Measurements from ENCODE around the gene TBC1D14. TPM values are rescaled to one million over a fixed set of nuclear protein-coding genes. Genes with fewer than 3 reads are reported as not detected.

Gene TBC1D14
- polyA plus RNA-seq, 2 donors, result 13.4 to 23.2 TPM

DNA sequence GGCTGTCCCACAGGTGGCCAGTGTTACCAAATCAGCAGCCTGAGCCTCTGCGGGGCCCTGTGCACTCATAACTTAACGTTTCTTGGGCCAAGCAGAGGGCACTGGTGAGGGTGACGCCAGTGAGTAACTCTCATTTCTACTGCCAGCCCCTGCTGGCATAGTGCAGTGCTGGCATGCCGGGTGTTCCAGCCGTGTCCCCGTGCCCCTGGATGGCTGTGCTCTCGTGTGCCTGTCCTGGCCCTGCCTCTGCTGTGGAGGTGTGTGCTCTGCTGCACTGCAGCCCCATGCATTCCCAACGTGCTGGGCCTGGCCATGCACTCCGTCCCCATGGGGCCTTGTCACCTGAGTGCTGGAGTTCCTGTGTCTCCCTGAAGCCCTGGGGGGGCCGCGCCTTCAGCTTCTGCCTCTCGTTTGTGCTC lies 14.7 kb downstream of the TBC1D14 start:
- peaks cover 0 to 3% of the 10 kb centered on the region in 2 donors for H3K4me1 ChIP-seq (ENCODE audit: control insufficient read depth in 2 of 2, insufficient read depth in 2 of 2, low read length in 1 of 2)

GRCh38 chr4:6925357-6925836 lies 15.8 kb downstream of the TBC1D14 start:
- Histone ChIP-seq H3K4me3 (ENCODE audit: low read depth in 1 of 2, low read length in 2 of 2) (no peak overlapping the region), H3K27me3 (ENCODE audit: control insufficient read depth in 1 of 2, insufficient read depth in 2 of 2, low read length in 2 of 2) (no peaks in the 10 kb centered on the region), H3K4me1 (ENCODE audit: control insufficient read depth in 2 of 2, insufficient read depth in 2 of 2, low read length in 1 of 2) (peaks cover 0 to 3% of the 10 kb centered on the region in 2 donors), H3K36me3 (ENCODE audit: control insufficient read depth in 2 of 2, insufficient read depth in 2 of 2, low read length in 1 of 2) (peaks cover 0 to 28% of the 10 kb centered on the region in 2 donors), H3K9me3 (ENCODE audit: control insufficient read depth in 2 of 2, insufficient read depth in 1 of 2, low read depth in 1 of 2, low read length in 1 of 2) (no peaks in the 10 kb centered on the region), H3K27ac (ENCODE audit: low read depth in 2 of 2, low read length in 1 of 2) (no peak overlapping the region)
- WGBS, 2 donors, result 81 to 83% methylated on average over 14 of the region's 14 CpGs

More for the DNA sequence above, 14.7 kb downstream of the TBC1D14 start:
- H3K9me3 ChIP-seq (ENCODE audit: control insufficient read depth in 2 of 2, insufficient read depth in 1 of 2, low read depth in 1 of 2, low read length in 1 of 2), result no peaks in the 10 kb centered on the region
- no peak overlapping the region for H3K4me3 ChIP-seq (ENCODE audit: low read depth in 1 of 2, low read length in 2 of 2)
- H3K27ac ChIP-seq (ENCODE audit: low read depth in 2 of 2, low read length in 1 of 2), result no peak overlapping the region
- WGBS, 2 donors, result 90 to 91% methylated on average over 12 of the region's 12 CpGs
- H3K36me3 ChIP-seq (ENCODE audit: control insufficient read depth in 2 of 2, insufficient read depth in 2 of 2, low read length in 1 of 2), result peaks cover 0 to 27% of the 10 kb centered on the region in 2 donors
- no peaks in the 10 kb centered on the region for H3K27me3 ChIP-seq (ENCODE audit: control insufficient read depth in 1 of 2, insufficient read depth in 2 of 2, low read length in 2 of 2)

DNA sequence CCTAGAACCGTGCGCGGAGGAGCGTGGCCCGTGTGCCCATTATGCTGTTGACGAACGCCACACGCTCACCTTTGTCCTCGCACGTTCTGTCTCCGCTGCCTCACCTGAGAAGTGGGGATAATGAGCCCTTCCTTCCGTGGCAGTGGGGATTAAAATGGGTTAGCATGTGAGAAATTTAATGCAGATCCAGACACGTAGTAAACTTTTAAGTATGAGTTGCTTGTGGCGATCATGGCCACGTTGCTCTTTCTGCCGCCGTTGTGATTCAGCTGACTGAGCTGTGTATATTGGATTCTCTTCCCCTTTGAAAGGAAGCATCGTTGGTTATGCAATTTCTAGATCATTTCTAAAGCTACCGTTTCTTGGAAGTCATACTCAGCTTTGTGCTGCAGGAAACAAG lies 16.5 kb downstream of the TBC1D14 start:
- no peaks in the 10 kb centered on the region for H3K9me3 ChIP-seq (ENCODE audit: control insufficient read depth in 2 of 2, insufficient read depth in 1 of 2, low read depth in 1 of 2, low read length in 1 of 2)
- H3K4me3 ChIP-seq (ENCODE audit: low read depth in 1 of 2, low read length in 2 of 2), result no peak overlapping the region
- H3K27ac ChIP-seq (ENCODE audit: low read depth in 2 of 2, low read length in 1 of 2), result peak overlapping the region in 1 of 2 donors; percentile 42
- H3K27me3 ChIP-seq (ENCODE audit: control insufficient read depth in 1 of 2, insufficient read depth in 2 of 2, low read length in 2 of 2), result no peaks in the 10 kb centered on the region
- H3K4me1 ChIP-seq (ENCODE audit: control insufficient read depth in 2 of 2, insufficient read depth in 2 of 2, low read length in 1 of 2), result peaks cover 0 to 3% of the 10 kb centered on the region in 2 donors
- peaks cover 0 to 28% of the 10 kb centered on the region in 2 donors for H3K36me3 ChIP-seq (ENCODE audit: control insufficient read depth in 2 of 2, insufficient read depth in 2 of 2, low read length in 1 of 2)
- WGBS, 2 donors, result 86% methylated on average over 19 of the region's 19 CpGs

DNA sequence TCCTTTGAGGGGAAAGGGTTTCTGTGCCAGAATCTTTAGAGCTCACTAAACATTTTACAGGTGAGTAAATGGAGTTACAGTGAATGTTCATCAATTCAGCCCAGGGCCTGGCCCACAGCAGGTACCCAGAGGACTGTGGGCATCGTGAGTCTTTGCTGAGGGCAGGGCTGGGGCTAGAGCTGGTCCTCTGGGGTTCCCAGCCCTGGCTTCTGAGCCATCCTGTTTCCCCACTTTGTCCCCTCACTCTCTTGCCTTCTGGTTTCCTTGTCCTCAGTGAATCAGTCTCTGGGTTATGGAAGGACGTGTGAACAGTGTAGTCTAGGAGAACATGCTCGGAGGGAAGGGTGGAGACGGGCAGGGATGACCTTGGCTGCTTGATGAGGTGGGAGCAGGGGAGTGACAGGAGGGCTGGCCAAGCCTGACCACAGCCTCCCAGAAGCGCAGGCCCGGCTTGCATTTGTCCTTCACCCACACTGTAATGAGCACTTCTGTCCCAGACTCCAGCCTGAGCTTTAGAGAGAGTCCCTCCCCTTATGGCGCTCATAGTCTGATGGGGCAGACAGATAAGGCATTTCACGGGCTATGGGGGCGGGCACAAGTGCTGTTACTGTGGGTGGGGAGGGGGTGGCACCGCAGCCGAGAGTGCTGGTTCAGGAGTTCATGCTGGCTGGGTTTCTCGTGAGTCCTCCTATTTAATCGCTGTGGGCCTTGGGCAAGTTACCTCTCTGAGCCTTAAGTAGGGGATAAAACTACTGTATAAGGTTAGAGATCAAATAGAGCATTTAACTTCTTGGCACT lies 17.3 kb downstream of the TBC1D14 start:
- Histone ChIP-seq H3K36me3 (ENCODE audit: control insufficient read depth in 2 of 2, insufficient read depth in 2 of 2, low read length in 1 of 2) (peaks cover 0 to 28% of the 10 kb centered on the region in 2 donors), H3K27me3 (ENCODE audit: control insufficient read depth in 1 of 2, insufficient read depth in 2 of 2, low read length in 2 of 2) (no peaks in the 10 kb centered on the region), H3K27ac (ENCODE audit: low read depth in 2 of 2, low read length in 1 of 2) (no peak overlapping the region), H3K4me3 (ENCODE audit: low read depth in 1 of 2, low read length in 2 of 2) (no peak overlapping the region), H3K9me3 (ENCODE audit: control insufficient read depth in 2 of 2, insufficient read depth in 1 of 2, low read depth in 1 of 2, low read length in 1 of 2) (no peaks in the 10 kb centered on the region), H3K4me1 (ENCODE audit: control insufficient read depth in 2 of 2, insufficient read depth in 2 of 2, low read length in 1 of 2) (peaks cover 0 to 3% of the 10 kb centered on the region in 2 donors)
- 56 to 67% methylated on average over 13 of the region's 13 CpGs for WGBS, 2 donors

DNA sequence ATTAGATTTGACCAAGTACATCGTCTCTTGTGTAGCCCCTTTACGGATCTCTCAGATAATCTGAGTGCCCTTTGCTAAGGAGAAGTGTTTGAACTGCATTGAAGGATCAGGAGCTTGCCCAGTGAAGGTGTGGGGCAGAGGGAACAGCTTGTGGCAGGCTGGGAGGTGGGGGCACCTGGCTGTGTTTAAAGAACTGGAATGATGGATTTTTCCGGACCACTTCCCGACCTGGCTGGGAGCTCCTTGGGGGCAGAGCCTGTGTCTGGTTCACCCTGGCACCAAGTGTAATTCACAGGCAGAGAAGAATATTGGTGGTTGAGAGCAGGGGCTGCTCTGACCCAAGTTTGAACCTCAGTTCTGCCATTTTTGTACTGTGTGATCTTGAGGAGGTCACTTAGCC lies 18.5 kb downstream of the TBC1D14 start:
- H3K27ac ChIP-seq (ENCODE audit: low read depth in 2 of 2, low read length in 1 of 2), result no peak overlapping the region

DNA sequence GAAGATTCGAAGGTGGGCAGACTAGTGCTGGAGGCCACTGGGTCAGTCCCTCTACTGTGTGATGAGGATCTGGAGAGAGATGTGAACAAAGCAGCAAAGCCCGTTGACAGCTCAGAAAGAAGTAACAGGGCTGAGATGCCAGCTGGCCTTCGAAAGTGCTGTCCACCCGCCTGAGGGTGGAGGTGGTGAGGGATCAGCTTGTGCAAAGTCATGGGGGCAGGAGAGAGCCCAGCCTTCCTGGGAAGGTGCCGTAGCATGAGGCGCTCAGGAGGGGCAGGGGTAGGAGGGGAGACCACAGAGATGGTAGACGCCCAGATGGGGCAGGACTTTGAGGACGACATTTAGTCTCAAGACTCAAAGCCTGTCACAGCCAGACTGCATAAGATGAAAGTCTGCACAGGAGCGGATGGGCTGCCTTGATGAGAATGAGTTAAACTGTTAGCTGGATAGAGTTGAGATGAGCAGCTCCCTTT lies 19.7 kb downstream of the TBC1D14 start:
- WGBS, 2 donors, result 73 to 80% methylated on average over 9 of the region's 9 CpGs
- Histone ChIP-seq H3K4me3 (ENCODE audit: low read depth in 1 of 2, low read length in 2 of 2) (no peak overlapping the region), H3K4me1 (ENCODE audit: control insufficient read depth in 2 of 2, insufficient read depth in 2 of 2, low read length in 1 of 2) (peaks cover 0 to 6% of the 10 kb centered on the region in 2 donors), H3K9me3 (ENCODE audit: control insufficient read depth in 2 of 2, insufficient read depth in 1 of 2, low read depth in 1 of 2, low read length in 1 of 2) (peaks cover 0 to 2% of the 10 kb centered on the region in 2 donors), H3K36me3 (ENCODE audit: control insufficient read depth in 2 of 2, insufficient read depth in 2 of 2, low read length in 1 of 2) (peaks cover 0 to 19% of the 10 kb centered on the region in 2 donors), H3K27ac (ENCODE audit: low read depth in 2 of 2, low read length in 1 of 2) (no peak overlapping the region), H3K27me3 (ENCODE audit: control insufficient read depth in 1 of 2, insufficient read depth in 2 of 2, low read length in 2 of 2) (no peaks in the 10 kb centered on the region)

More for the DNA sequence above, 18.5 kb downstream of the TBC1D14 start:
- WGBS, 2 donors, result 87 to 89% methylated on average over 4 of the region's 4 CpGs
- Histone ChIP-seq H3K36me3 (ENCODE audit: control insufficient read depth in 2 of 2, insufficient read depth in 2 of 2, low read length in 1 of 2) (peaks cover 0 to 28% of the 10 kb centered on the region in 2 donors), H3K27me3 (ENCODE audit: control insufficient read depth in 1 of 2, insufficient read depth in 2 of 2, low read length in 2 of 2) (no peaks in the 10 kb centered on the region), H3K4me3 (ENCODE audit: low read depth in 1 of 2, low read length in 2 of 2) (no peak overlapping the region), H3K9me3 (ENCODE audit: control insufficient read depth in 2 of 2, insufficient read depth in 1 of 2, low read depth in 1 of 2, low read length in 1 of 2) (peaks cover 0 to 2% of the 10 kb centered on the region in 2 donors), H3K4me1 (ENCODE audit: control insufficient read depth in 2 of 2, insufficient read depth in 2 of 2, low read length in 1 of 2) (peaks cover 0 to 6% of the 10 kb centered on the region in 2 donors)

GRCh38 chr4:6929812-6930464 lies 20.3 kb downstream of the TBC1D14 start:
- H3K27me3 ChIP-seq (ENCODE audit: control insufficient read depth in 1 of 2, insufficient read depth in 2 of 2, low read length in 2 of 2), result no peaks in the 10 kb centered on the region
- H3K4me3 ChIP-seq (ENCODE audit: low read depth in 1 of 2, low read length in 2 of 2), result no peak overlapping the region
- no peak overlapping the region for H3K27ac ChIP-seq (ENCODE audit: low read depth in 2 of 2, low read length in 1 of 2)
- peaks cover 0 to 2% of the 10 kb centered on the region in 2 donors for H3K9me3 ChIP-seq (ENCODE audit: control insufficient read depth in 2 of 2, insufficient read depth in 1 of 2, low read depth in 1 of 2, low read length in 1 of 2)
- peaks cover 0 to 6% of the 10 kb centered on the region in 2 donors for H3K4me1 ChIP-seq (ENCODE audit: control insufficient read depth in 2 of 2, insufficient read depth in 2 of 2, low read length in 1 of 2)
- WGBS, 2 donors, result 74 to 77% methylated on average over 15 of the region's 15 CpGs
- H3K36me3 ChIP-seq (ENCODE audit: control insufficient read depth in 2 of 2, insufficient read depth in 2 of 2, low read length in 1 of 2), result peaks cover 0 to 14% of the 10 kb centered on the region in 2 donors

DNA sequence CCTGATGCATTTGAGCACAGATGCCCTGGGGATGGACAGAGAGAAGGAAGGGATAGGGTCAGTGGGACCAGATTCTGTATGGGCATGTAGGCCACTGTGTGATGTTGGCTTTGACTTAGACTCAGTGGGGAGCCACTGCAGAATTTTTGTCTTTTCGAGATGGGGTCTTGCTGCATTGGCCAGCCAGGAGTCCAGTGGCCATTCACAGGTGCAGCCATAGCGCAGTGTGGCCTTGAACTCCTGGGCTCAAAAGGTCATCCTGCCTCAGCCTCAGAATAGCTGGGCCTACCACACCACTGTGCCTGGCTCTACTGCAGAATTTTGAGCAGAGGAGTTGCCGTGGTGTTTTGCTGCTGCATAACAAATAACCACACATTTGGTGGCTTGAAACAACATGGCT lies 22.8 kb downstream of the TBC1D14 start:
- Histone ChIP-seq H3K4me3 (ENCODE audit: low read depth in 1 of 2, low read length in 2 of 2) (no peak overlapping the region), H3K9me3 (ENCODE audit: control insufficient read depth in 2 of 2, insufficient read depth in 1 of 2, low read depth in 1 of 2, low read length in 1 of 2) (peaks cover 0 to 2% of the 10 kb centered on the region in 2 donors), H3K36me3 (ENCODE audit: control insufficient read depth in 2 of 2, insufficient read depth in 2 of 2, low read length in 1 of 2) (peaks cover 0 to 5% of the 10 kb centered on the region in 2 donors), H3K27me3 (ENCODE audit: control insufficient read depth in 1 of 2, insufficient read depth in 2 of 2, low read length in 2 of 2) (no peaks in the 10 kb centered on the region), H3K4me1 (ENCODE audit: control insufficient read depth in 2 of 2, insufficient read depth in 2 of 2, low read length in 1 of 2) (peaks cover 0 to 3% of the 10 kb centered on the region in 2 donors), H3K27ac (ENCODE audit: low read depth in 2 of 2, low read length in 1 of 2) (no peak overlapping the region)
- 95 to 99% methylated on average over 3 of the region's 3 CpGs for WGBS, 2 donors

DNA sequence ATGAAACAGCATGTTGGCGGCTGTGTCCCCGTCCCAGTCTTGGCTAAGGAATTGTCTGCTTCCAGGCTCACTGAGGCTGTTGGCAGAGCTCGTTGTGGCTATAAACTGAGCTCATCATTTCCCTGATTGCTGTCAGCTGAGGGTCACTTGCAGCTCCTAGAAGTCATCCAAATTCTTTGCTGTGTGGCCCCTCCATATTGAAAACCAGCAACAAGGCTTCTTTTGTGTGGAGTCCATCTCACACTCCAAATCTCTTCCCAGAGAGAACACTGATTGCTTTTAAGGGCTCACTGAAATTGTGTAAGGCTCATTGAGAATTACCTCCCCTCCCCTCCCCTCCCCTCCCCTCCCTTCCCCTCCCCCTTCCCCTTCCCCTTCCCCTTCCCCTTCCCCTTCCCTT lies 23.3 kb downstream of the TBC1D14 start:
- H3K27ac ChIP-seq (ENCODE audit: low read depth in 2 of 2, low read length in 1 of 2), result no peak overlapping the region

More for the DNA sequence above, 23.3 kb downstream of the TBC1D14 start:
- Histone ChIP-seq H3K4me3 (ENCODE audit: low read depth in 1 of 2, low read length in 2 of 2) (no peak overlapping the region), H3K27me3 (ENCODE audit: control insufficient read depth in 1 of 2, insufficient read depth in 2 of 2, low read length in 2 of 2) (no peaks in the 10 kb centered on the region), H3K36me3 (ENCODE audit: control insufficient read depth in 2 of 2, insufficient read depth in 2 of 2, low read length in 1 of 2) (peaks cover 0 to 5% of the 10 kb centered on the region in 2 donors), H3K4me1 (ENCODE audit: control insufficient read depth in 2 of 2, insufficient read depth in 2 of 2, low read length in 1 of 2) (peaks cover 0 to 3% of the 10 kb centered on the region in 2 donors), H3K9me3 (ENCODE audit: control insufficient read depth in 2 of 2, insufficient read depth in 1 of 2, low read depth in 1 of 2, low read length in 1 of 2) (peaks cover 0 to 2% of the 10 kb centered on the region in 2 donors)
- 93 to 98% methylated on average over 3 of the region's 3 CpGs for WGBS, 2 donors

All from esophagus (tissue), 2 donors.